HepG2 (cell line): ENCODE measurements around the gene FOXK2. TPM values are rescaled to one million over a fixed set of nuclear protein-coding genes. Genes with fewer than 3 reads are reported as not detected.
A peak's percentile ranks its signal among the peaks of the same experiment; 100 is the strongest.

Source experiments
- ATAC-seq: fragments of 200-7000 bp; cut with Tn5 transposase; 3 replicates; pipeline ENCODE4 v1.9.1; 2020; ENCODE audit warnings: mild to moderate bottlenecking, moderate library complexity
- BruUV-seq: library from RNA; stranded (reverse); fragments of 400-500 nt; replicated peaks from 2 replicates; lab custom pipeline; 2021; lab: Mats Ljungman, UMichigan
- CTCF ChIA-PET: fragments of 300-600 bp; formaldehyde crosslinking; extraction: SDS; loops from one replicate; lab custom pipeline; 2021; ENCODE audit warnings: low total read pairs, inconsistent platforms, low intra/inter-chr PET ratio; lab: Yijun Ruan, JAX
- POLR2A ChIA-PET: fragments of 350-600 bp; sonication (Branson Sonifier 250); formaldehyde crosslinking; loops from one replicate; lab custom pipeline; 2020; ENCODE audit warnings: antibody characterized with exemption, inconsistent platforms; lab: Yijun Ruan, JAX
- DNase-seq: peaks from one replicate; pipeline ENCODE4 v3.0.0-alpha.2; 2015; ENCODE audit warnings: low spot score
- FAIRE-seq: peaks from 3 replicates; lab custom pipeline; 2011; peaks lifted over from hg19 to GRCh38; lab: Jason Lieb, UNC
- H2AFZ ChIP-seq: one replicate; pipeline ENCODE4 v1.6.1; 2011; ENCODE audit warnings: low read length, inconsistent platforms
- H3K27ac ChIP-seq: fragments of 300-600 bp; 3 replicates; pipeline ENCODE4 v1.8.0; 2011; ENCODE audit warnings: mixed run types, mild to moderate bottlenecking, mixed read lengths, low read length, inconsistent platforms; ENCODE audit not compliant: insufficient read depth; ENCODE audit errors: extremely low read length
- H3K27me3 ChIP-seq, 2 experiments: fragments of 200-600 bp in 1 of 2; 2 replicates in 1 of 2; 3 replicates in 1 of 2; pipeline versions ENCODE4 v1.6.0 to v1.8.0; 2011; ENCODE audit warnings: low read length in 2 of 2, mild to moderate bottlenecking in 2 of 2, moderate library complexity in 2 of 2, inconsistent platforms in 1 of 2; ENCODE audit not compliant: insufficient read depth in 2 of 2, control insufficient read depth in 1 of 2
- H3K36me3 ChIP-seq, 2 experiments: fragments of 200-600 bp in 1 of 2; replicated peaks in 1 of 2; 2 replicates in 1 of 2; 3 replicates in 1 of 2; pipeline versions ENCODE4 v1.5.1 to v1.8.0; 2011; ENCODE audit warnings: low read length in 2 of 2, inconsistent platforms in 1 of 2; ENCODE audit not compliant: insufficient read depth in 2 of 2, control insufficient read depth in 1 of 2
- H3K4me1 ChIP-seq: 2 replicates; pipeline ENCODE4 v1.5.1; 2012; ENCODE audit warnings: low read length, inconsistent platforms; ENCODE audit not compliant: insufficient read depth
- H3K4me2 ChIP-seq: 2 replicates; pipeline ENCODE4 v1.6.0; 2011; ENCODE audit warnings: low read depth, low read length, inconsistent platforms
- H3K4me3 ChIP-seq, 3 experiments: fragments of 200-600 bp in 1 of 3; sonication (generic), shearing (Covaris generic) in 1 of 3; replicated peaks in 1 of 3; 2 replicates each; pipeline ENCODE4 v1.5.1; 2011 to 2016; ENCODE audit warnings: low read length in 3 of 3, inconsistent platforms in 2 of 3, low read depth in 2 of 3, mild to moderate bottlenecking in 2 of 3, control low read depth in 1 of 3, mixed read lengths in 1 of 3; ENCODE audit not compliant: insufficient read depth in 1 of 3
- H3K79me2 ChIP-seq: one replicate; pipeline ENCODE4 v1.6.1; 2011; ENCODE audit warnings: low read length, inconsistent platforms; ENCODE audit not compliant: insufficient read depth
- H3K9ac ChIP-seq: 2 replicates; pipeline ENCODE4 v1.6.0; 2011; ENCODE audit warnings: mild to moderate bottlenecking, low read depth, low read length, inconsistent platforms; ENCODE audit not compliant: insufficient read depth
- H3K9me3 ChIP-seq: 2 replicates; pipeline ENCODE4 v1.5.1; 2012; ENCODE audit warnings: mild to moderate bottlenecking, low read length
- H4K20me1 ChIP-seq: 2 replicates; pipeline ENCODE4 v1.6.0; 2011; ENCODE audit warnings: inconsistent platforms, mild to moderate bottlenecking, low read length, moderate library complexity; ENCODE audit not compliant: insufficient read depth
- E2F2 ChIP-seq: sonication (generic); formaldehyde crosslinking; IDR thresholded peaks from 2 replicates; pipeline ENCODE4 v1.4.0; 2020; ENCODE audit warnings: missing genetic modification reagents, borderline replicate concordance
- IKZF4 ChIP-seq: sonication (generic); formaldehyde crosslinking; IDR thresholded peaks from 2 replicates; pipeline ENCODE4 v1.5.1; 2020; ENCODE audit warnings: borderline replicate concordance, mild to moderate bottlenecking, low read depth, missing genetic modification reagents; ENCODE audit errors: not compliant biosample characterization
- NFKBIZ ChIP-seq: IDR thresholded peaks from 2 replicates; pipeline ENCODE4 v1.6.1; 2018; ENCODE audit warnings: missing genetic modification reagents, missing compliant biosample characterization
- RBM22 ChIP-seq: fragments of 200-400 bp; formaldehyde crosslinking; optimal IDR thresholded peaks from 2 replicates; pipeline ENCODE3; 2017; ENCODE audit warnings: mild to moderate bottlenecking, low read length, moderate library complexity
- RBM39 ChIP-seq: fragments of 200-400 bp; formaldehyde crosslinking; IDR thresholded peaks from one replicate; pipeline ENCODE4 v1.6.1; 2018; ENCODE audit warnings: antibody characterized with exemption, mild to moderate bottlenecking, low read depth, low read length; ENCODE audit not compliant: poor library complexity, severe bottlenecking
- SNRNP70 ChIP-seq: fragments of 200-400 bp; formaldehyde crosslinking; IDR thresholded peaks from 2 replicates; pipeline ENCODE4 v1.6.1; 2017; ENCODE audit warnings: mild to moderate bottlenecking, low read depth, low read length, moderate library complexity
- SP5 ChIP-seq: IDR thresholded peaks from 2 replicates; pipeline ENCODE4 v1.6.1; 2016; ENCODE audit warnings: low read depth, borderline replicate concordance
- ZNF101 ChIP-seq: sonication (generic); formaldehyde crosslinking; IDR thresholded peaks from 2 replicates; pipeline ENCODE4 v1.4.0; 2020; ENCODE audit warnings: mild to moderate bottlenecking, low read depth, missing genetic modification reagents, borderline replicate concordance
- WGBS: methylation state at CpG from one replicate; pipeline ENCODE4 v1.1.6; 2017; ENCODE audit warnings: low lambda C conversion rate; 5-methylcytosine and 5-hydroxymethylcytosine counted together
- in situ Hi-C: cut with HindIII; loops from 2 replicates; pipeline ENCODE4 v1.10.0; 2017; ENCODE audit warnings: low pct_unique_long_range_greater_than_20kb; ENCODE audit not compliant: extremely low pct_ligation_motif_present
- intact Hi-C: fragments of 100-400 bp; cut with micrococcal nuclease; formaldehyde crosslinking; loops from one replicate; pipeline ENCODE4 v1.10.0; 2022; ENCODE audit not compliant: unreplicated experiment
- polyA plus RNA-seq, 8 experiments: library from polyadenylated mRNA; depleted of rRNA in 3 of 8; stranded (reverse) in 7 of 8; unstranded in 1 of 8; fragments of >200 nt; fragmentation: Illumina TruSeq in 4 of 8; extraction: Trizol in 4 of 8; gene quantifications; 2 replicates each; pipeline versions ENCODE4 v1.2.1 to v1.2.3, GENCODE V29; 2011 to 2016; ENCODE audit warnings: low read depth in 4 of 8, missing spikeins in 1 of 8, mixed read lengths in 1 of 8; ENCODE audit not compliant: insufficient read depth in 1 of 8
- total RNA-seq, 5 experiments: library from RNA; depleted of rRNA; stranded (reverse); fragments of >200 nt; fragmentation: Illumina TruSeq; extraction: Trizol; gene quantifications; 2 replicates each; pipeline ENCODE4 v1.2.3, GENCODE V29; 2016; ENCODE audit warnings: low read depth in 1 of 5
- TF ChIP-seq, protein P1 (sequence below): IDR thresholded peaks from 2 replicates; pipeline ENCODE4 v1.6.1; 2016; ENCODE audit warnings: missing compliant biosample characterization, missing genetic modification reagents, borderline replicate concordance

The FOXK2 gene
- total and polyA plus RNA-seq, 2 of the 13 experiments (the other 11 are each of a cell fraction or from before 2014, with no cell fraction given) = 67.1 to 67.2 TPM

DNA sequence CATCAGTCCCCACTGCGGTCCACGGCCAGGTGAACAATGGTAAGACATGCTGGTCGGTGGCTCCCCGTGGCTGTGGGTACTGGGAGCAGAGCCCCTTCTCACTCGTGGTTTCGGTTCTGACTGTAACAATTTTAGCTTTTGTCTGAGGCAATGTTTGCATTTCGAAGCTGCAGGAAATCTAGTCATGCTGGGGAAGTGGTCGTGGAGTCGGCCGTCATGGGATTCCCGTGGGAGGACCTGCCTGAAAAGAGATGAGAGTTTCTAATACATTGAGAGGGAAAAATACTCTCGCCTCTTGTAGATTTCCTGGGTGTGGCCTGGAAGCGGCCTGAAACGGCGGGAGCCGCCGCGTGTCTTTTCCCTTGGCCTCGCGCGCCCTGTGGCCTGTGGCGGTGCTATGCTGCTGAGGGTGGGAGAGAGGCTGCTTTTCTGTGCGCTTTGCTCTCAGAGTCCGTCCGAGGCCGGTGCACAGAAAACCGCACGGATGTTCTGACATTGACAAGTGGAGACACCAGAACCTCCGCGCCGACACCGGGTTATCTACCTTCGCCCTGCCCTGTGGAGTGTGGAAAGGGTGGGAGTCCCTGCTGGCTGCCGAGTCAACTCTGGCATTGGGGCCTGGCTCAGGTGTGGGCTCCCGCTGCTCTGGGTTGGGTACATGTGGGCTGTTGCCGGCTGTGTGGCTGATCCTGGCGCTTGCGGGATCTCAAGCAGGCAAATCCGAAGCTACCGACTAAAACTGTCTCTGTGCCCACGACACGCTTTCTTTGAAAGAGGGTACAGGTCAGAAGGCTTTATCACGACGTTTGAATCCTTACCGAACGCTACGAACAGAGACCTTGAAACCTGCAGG is 67.9 kb downstream of the FOXK2 start (continued):
- TF ChIP-seq, protein P1, sequence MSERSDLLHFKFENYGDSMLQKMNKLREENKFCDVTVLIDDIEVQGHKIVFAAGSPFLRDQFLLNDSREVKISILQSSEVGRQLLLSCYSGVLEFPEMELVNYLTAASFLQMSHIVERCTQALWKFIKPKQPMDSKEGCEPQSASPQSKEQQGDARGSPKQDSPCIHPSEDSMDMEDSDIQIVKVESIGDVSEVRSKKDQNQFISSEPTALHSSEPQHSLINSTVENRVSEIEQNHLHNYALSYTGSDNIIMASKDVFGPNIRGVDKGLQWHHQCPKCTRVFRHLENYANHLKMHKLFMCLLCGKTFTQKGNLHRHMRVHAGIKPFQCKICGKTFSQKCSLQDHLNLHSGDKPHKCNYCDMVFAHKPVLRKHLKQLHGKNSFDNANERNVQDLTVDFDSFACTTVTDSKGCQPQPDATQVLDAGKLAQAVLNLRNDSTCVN (CRISPR knock-in tag) = no peak
- TF ChIP-seq NFKBIZ (CRISPR knock-in tag) = no peak

DNA sequence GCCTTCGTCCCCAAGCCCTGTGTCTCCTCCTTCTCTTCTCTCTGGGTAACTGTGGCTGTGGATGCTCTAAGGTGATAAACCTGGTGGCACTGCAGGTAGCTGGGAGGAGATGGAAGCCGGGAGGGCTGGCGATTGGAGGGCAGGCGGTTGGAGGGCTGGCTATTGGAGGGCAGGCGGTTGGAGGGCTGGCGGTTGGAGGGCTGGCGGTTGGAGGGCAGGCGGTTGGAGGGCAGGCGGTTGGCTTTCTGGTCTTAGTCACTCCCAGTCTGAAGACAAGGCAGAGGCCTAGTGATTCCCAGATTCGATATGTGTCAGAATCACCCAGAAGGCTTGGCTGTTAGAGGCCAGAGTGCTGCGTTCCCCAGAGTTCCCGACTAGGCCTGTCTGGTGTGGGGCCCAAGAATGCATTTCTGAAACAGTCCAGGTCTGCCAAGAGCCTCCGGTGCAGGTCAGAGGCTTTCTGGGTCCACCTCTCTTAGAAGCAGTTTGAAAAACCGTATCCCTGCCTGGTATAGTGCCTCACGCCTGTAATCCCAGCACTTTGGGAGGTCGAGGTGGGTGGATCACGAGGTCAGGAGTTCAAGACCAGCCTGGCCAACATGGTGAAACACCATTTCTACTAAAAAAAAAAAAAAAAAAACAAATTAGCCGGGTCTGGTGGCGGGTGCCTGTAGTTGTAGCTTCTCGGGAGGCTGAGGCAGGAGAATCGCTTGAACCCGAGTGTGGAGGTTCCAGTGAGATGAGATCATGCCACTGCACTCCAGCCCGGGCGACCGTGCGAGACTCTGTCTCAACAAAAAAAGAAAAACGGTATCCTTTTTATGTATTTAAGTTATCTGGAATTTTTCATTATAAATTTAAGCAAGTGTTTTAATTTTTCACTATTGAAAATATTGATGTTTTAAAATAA is 69.0 kb downstream of the FOXK2 start:
- H3K9me3 ChIP-seq = no peaks in the 10 kb centered on the region
- BruUV-seq = no TSS peak

More for the DNA sequence above, 69.0 kb downstream of the FOXK2 start:
- intact Hi-C loops = no loop called here
- FAIRE-seq = no peak
- TF ChIP-seq E2F2 = no peak
- no peak for TF ChIP-seq ZNF101 (CRISPR knock-in tag)
- TF ChIP-seq RBM22 = peak; percentile 52
- no peak for TF ChIP-seq IKZF4 (CRISPR knock-in tag)
- TF ChIP-seq SNRNP70 = no peak
- TF ChIP-seq SP5 (CRISPR knock-in tag) = no peak
- peak; percentile 10 for TF ChIP-seq RBM39
- CTCF ChIA-PET = no interaction called here
- ATAC-seq = no peak
- no peak for DNase-seq
- 95% methylated on average over 27 of the region's 27 CpGs for WGBS
- H3K27ac ChIP-seq = no peak overlapping the region
- H3K9ac ChIP-seq = no peak overlapping the region
- H3K4me2 ChIP-seq = no peak overlapping the region
- no peaks in the 10 kb centered on the region for H3K79me2 ChIP-seq
- POLR2A ChIA-PET = no interaction called here
- no peaks in the 10 kb centered on the region for H3K27me3 ChIP-seq
- in situ Hi-C loops = no loop called here
- H3K36me3 ChIP-seq = peaks cover 27 to 51% of the 10 kb centered on the region in 2 experiments
- H3K4me3 ChIP-seq = no peak overlapping the region
- peaks cover 21% of the 10 kb centered on the region for H3K4me1 ChIP-seq
- H4K20me1 ChIP-seq = peaks cover 7% of the 10 kb centered on the region; the same call in 1 of the 2 replicates
- no peak overlapping the region for H2AFZ ChIP-seq
